Loucy (cell line): ENCODE data around the gene GARRE1.
"Not testable (repeated sequence)": the region's sequence is repeated elsewhere in the genome, so short reads cannot be mapped to it uniquely, and the experiment has no call there.

ENCODE experiments used
- H2AFZ ChIP-seq: fragments of 200-600 bp; sonication (generic); 2 replicates; pipeline ENCODE4 v1.6.0; 2016; ENCODE audit warnings: antibody characterized with exemption, mild to moderate bottlenecking, low read length, moderate library complexity
- H3F3A ChIP-seq: fragments of 200-600 bp; 2 replicates; pipeline ENCODE4 v1.6.0; 2016; ENCODE audit warnings: antibody characterized with exemption, low read depth, mild to moderate bottlenecking
- H3K27me3 ChIP-seq: fragments of 200-600 bp; sonication (generic); 2 replicates; pipeline ENCODE4 v1.6.1; 2014; ENCODE audit warnings: low read length, mild to moderate bottlenecking; ENCODE audit not compliant: insufficient read depth, poor library complexity, severe bottlenecking
- H3K36me3 ChIP-seq: fragments of 200-600 bp; sonication (generic); 2 replicates; pipeline ENCODE4 v1.6.1; 2016; ENCODE audit warnings: low read length; ENCODE audit not compliant: insufficient read depth
- H3K4me1 ChIP-seq: fragments of 200-600 bp; sonication (generic); 2 replicates; pipeline ENCODE4 v1.5.1; 2014; ENCODE audit warnings: low read length, mild to moderate bottlenecking; ENCODE audit not compliant: insufficient read depth, poor library complexity, severe bottlenecking
- H3K4me2 ChIP-seq: fragments of 200-600 bp; sonication (generic); 2 replicates; pipeline ENCODE4 v1.6.0; 2014; ENCODE audit warnings: antibody characterized with exemption, low read length, low read depth, mild to moderate bottlenecking; ENCODE audit not compliant: poor library complexity, severe bottlenecking
- H3K4me3 ChIP-seq: fragments of 200-600 bp; sonication (generic); 2 replicates; pipeline ENCODE4 v1.5.1; 2014; ENCODE audit warnings: low read length, mild to moderate bottlenecking, mixed read lengths; ENCODE audit not compliant: poor library complexity, severe bottlenecking
- H3K79me2 ChIP-seq: fragments of 200-600 bp; sonication (generic); 2 replicates; pipeline ENCODE4 v1.6.1; 2014; ENCODE audit warnings: low read length; ENCODE audit not compliant: insufficient read depth
- H3K9ac ChIP-seq: fragments of 200-600 bp; sonication (generic); 2 replicates; pipeline ENCODE4 v1.6.0; 2014; ENCODE audit warnings: mild to moderate bottlenecking, low read depth, low read length, moderate library complexity; ENCODE audit not compliant: poor library complexity, severe bottlenecking
- H3K9me2 ChIP-seq: fragments of 200-600 bp; sonication (generic); replicated peaks from 2 replicates; pipeline ENCODE4 v1.6.1; 2016; ENCODE audit warnings: low read depth, low read length, mixed read lengths
- H3K9me3 ChIP-seq: fragments of 200-600 bp; sonication (generic); 2 replicates; pipeline ENCODE4 v1.6.1; 2014; ENCODE audit warnings: mild to moderate bottlenecking, antibody characterized with exemption, low read length, low read depth; ENCODE audit not compliant: insufficient read depth
- H4K20me1 ChIP-seq: fragments of 200-600 bp; sonication (generic); 2 replicates; pipeline ENCODE4 v1.6.0; 2014; ENCODE audit warnings: antibody characterized with exemption, low read length, mild to moderate bottlenecking; ENCODE audit not compliant: insufficient read depth, poor library complexity, severe bottlenecking
- EZH2phosphoT487 ChIP-seq: fragments of 200-600 bp; IDR thresholded peaks from 2 replicates; pipeline ENCODE4 v1.6.1; 2018; ENCODE audit warnings: antibody characterized with exemption, mild to moderate bottlenecking, moderate library complexity, borderline replicate concordance
- TF ChIP-seq, protein P1 (sequence below): fragments of 200-600 bp; sonication (generic); conservative IDR thresholded peaks from 2 replicates; pipeline ENCODE4 v1.5.1; 2014; ENCODE audit warnings: mild to moderate bottlenecking, antibody characterized with exemption, low read length

Gene GARRE1

DNA sequence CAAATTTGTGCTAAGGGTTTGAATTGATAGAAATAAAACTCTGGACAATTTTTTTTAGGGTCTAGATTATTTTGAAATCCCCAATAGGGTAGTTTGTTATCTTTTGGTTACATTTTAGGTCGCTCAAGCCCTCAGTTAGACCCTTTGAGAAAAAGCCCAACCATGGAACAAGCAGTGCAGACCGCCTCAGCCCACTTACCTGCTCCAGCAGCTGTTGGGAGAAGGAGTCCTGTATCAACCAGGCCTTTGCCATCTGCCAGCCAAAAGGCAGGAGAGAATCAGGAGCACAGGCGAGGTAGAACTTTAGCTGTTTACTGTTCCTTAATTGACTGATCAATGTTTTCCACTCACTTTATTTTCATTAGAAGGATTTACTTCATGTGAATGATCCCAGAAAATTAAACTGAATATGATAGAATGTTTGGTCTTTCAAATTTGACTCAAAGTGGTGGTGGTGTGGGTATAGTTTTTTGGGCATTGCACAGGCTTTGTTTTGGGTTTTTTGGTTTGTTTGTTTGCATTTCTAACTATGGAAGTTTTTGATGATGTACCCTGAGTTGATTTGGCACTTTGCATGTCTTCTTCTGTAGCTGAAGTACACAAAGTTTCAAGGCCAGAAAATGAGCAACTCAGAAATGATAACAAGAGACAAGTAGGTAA lies 39.2 kb upstream of the GARRE1 start:
- H3K9me2 ChIP-seq: no peaks in the 10 kb centered on the region
- H3K36me3 ChIP-seq: peaks cover 67% of the 10 kb centered on the region
- no peak overlapping the region for H2AFZ ChIP-seq
- peaks cover 10% of the 10 kb centered on the region; the same call in 1 of the 2 replicates for H3F3A ChIP-seq
- no peaks in the 10 kb centered on the region for H3K27me3 ChIP-seq
- peaks cover 12% of the 10 kb centered on the region for H3K4me1 ChIP-seq
- H3K79me2 ChIP-seq: no peaks in the 10 kb centered on the region
- H3K9me3 ChIP-seq: no peaks in the 10 kb centered on the region
- no peak overlapping the region for H3K4me2 ChIP-seq
- peaks cover 42% of the 10 kb centered on the region for H4K20me1 ChIP-seq
- H3K9ac ChIP-seq: no peak overlapping the region
- no peak overlapping the region for H3K4me3 ChIP-seq
- TF ChIP-seq EZH2phosphoT487: no peak
- TF ChIP-seq, protein P1, sequence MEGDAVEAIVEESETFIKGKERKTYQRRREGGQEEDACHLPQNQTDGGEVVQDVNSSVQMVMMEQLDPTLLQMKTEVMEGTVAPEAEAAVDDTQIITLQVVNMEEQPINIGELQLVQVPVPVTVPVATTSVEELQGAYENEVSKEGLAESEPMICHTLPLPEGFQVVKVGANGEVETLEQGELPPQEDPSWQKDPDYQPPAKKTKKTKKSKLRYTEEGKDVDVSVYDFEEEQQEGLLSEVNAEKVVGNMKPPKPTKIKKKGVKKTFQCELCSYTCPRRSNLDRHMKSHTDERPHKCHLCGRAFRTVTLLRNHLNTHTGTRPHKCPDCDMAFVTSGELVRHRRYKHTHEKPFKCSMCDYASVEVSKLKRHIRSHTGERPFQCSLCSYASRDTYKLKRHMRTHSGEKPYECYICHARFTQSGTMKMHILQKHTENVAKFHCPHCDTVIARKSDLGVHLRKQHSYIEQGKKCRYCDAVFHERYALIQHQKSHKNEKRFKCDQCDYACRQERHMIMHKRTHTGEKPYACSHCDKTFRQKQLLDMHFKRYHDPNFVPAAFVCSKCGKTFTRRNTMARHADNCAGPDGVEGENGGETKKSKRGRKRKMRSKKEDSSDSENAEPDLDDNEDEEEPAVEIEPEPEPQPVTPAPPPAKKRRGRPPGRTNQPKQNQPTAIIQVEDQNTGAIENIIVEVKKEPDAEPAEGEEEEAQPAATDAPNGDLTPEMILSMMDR: no peak

DNA sequence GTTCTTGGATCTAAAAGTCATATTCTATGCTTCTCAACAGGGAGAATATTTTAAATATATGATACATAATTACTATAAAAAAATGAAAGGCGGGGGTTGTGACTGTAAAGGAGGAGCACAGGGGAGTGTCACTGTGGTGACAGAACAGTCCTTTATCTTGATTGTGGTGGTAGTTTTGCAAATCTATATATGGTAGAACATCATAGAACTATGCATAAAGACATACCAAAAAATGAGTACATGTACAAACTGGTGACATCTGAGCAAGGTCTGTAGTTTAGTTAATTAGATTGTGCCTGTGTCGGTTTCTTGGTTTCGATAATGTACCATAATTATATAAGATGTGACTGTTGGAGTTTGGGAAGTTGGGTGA lies 38.7 kb upstream of the GARRE1 start:
- Histone ChIP-seq H3K9me2 (no peaks in the 10 kb centered on the region), H3K36me3 (peaks cover 66% of the 10 kb centered on the region), H4K20me1 (peaks cover 45% of the 10 kb centered on the region), H3K9me3 (no peaks in the 10 kb centered on the region), H3F3A (peaks cover 10% of the 10 kb centered on the region; the same call in 1 of the 2 replicates), H2AFZ (no peak overlapping the region), H3K4me1 (peaks cover 12% of the 10 kb centered on the region), H3K4me2 (no peak overlapping the region), H3K27me3 (no peaks in the 10 kb centered on the region), H3K79me2 (no peaks in the 10 kb centered on the region), H3K9ac (no peak overlapping the region), H3K4me3 (no peak overlapping the region)
- TF ChIP-seq, protein P1: no peak
- TF ChIP-seq EZH2phosphoT487: no peak

DNA sequence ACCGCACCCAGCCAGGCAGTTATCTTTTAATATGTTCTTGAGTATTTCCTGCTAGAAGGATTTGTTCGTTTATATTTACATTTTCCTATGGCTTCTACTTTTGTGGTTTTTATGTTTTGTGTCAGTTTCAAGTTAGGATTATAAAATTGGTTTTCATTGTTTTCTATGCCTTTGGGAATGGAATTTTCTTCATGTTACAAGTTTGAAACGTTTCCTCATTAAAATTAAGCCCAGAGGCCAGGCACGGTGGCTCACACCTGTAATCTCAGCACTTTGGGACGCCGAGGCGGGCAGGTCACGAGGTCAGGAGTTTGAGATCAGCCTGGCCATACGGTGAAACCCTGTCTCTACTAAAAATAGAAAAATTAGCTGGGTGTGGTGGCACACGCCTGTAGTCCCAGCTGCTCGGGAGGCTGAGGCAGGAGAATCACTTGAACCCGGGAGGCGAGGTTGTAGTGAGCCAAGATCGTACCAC lies 37.6 kb upstream of the GARRE1 start:
- H2AFZ ChIP-seq, H3K4me2 ChIP-seq, H3K9me3 ChIP-seq, H3K9me2 ChIP-seq, H3K4me3 ChIP-seq, H3K9ac ChIP-seq, H3K79me2 ChIP-seq, H3K27me3 ChIP-seq: not testable (repeated sequence)
- Histone ChIP-seq H4K20me1 (peaks cover 57% of the 10 kb centered on the region), H3F3A (peaks cover 10% of the 10 kb centered on the region; the same call in 1 of the 2 replicates), H3K4me1 (peaks cover 12% of the 10 kb centered on the region), H3K36me3 (peaks cover 66% of the 10 kb centered on the region)
